Measurements from ENCODE around the gene NR4A3. TPM values are rescaled to one million over a fixed set of nuclear protein-coding genes. Genes with fewer than 3 reads are reported as not detected.

The NR4A3 gene
- polyA plus RNA-seq, 3 donors: 0.88 to 2.1 (median 0.92) TPM

- H4K20me1 ChIP-seq (ENCODE audit: insufficient read depth, low read length): no peaks in the 10 kb centered on the region
- H3K36me3 ChIP-seq (replicated peaks in 1 of 2; ENCODE audit: control insufficient read depth in 1 of 2, insufficient read depth in 2 of 2, low read length in 2 of 2): no peaks in the 10 kb centered on the region
- Mint-ChIP-seq H3K27me3 (ENCODE audit: low read depth in 3 of 3) (no peaks in the 10 kb centered on the region), H3K27ac (no peak overlapping the region), H3K9me3 (no peaks in the 10 kb centered on the region), H3K36me3 (peaks cover 0 to 2% of the 10 kb centered on the region in 2 donors), H3K4me3 (no peak overlapping the region), H3K4me1 (peaks cover 23% of the 10 kb centered on the region)
- no peak overlapping the region for H3K9ac ChIP-seq (ENCODE audit: insufficient read depth, low read length, poor library complexity, severe bottlenecking)
- H3K27ac ChIP-seq (ENCODE audit: low read depth in 1 of 2, low read length in 2 of 2): no peak overlapping the region
- no peak overlapping the region for H2AFZ ChIP-seq (ENCODE audit: insufficient read depth, low read depth, low read length, poor library complexity, severe bottlenecking)
- H3K27me3 ChIP-seq (ENCODE audit: control insufficient read depth in 2 of 2, insufficient read depth in 2 of 2, low read length in 2 of 2): no peaks in the 10 kb centered on the region
- 0% methylated on average over 1 of the region's 1 CpG for WGBS (ENCODE audit: insufficient coverage)
- intact Hi-C loops (cut with micrococcal nuclease): no loop called here
- H3K4me3 ChIP-seq (replicated peaks in 1 of 3; ENCODE audit: low read depth in 2 of 3, low read length in 3 of 3): no peak overlapping the region
- H3K79me2 ChIP-seq (ENCODE audit: insufficient read depth, low read length): no peaks in the 10 kb centered on the region
- DNase-seq: no peak
- TF ChIP-seq CTCF (IDR thresholded peaks at IDR 0.05): no peak
- H3K4me1 ChIP-seq (ENCODE audit: control insufficient read depth in 1 of 2, insufficient read depth in 2 of 2, low read length in 2 of 2): no peaks in the 10 kb centered on the region
- H3K4me2 ChIP-seq (replicated peaks; ENCODE audit: extremely low read depth, low read length, poor library complexity, severe bottlenecking): no peak overlapping the region
- no peaks in the 10 kb centered on the region for H3K9me3 ChIP-seq (replicated peaks in 1 of 2; ENCODE audit: control insufficient read depth in 1 of 2, insufficient read depth in 1 of 2, low read length in 2 of 2)
Observed at GRCh38 chr9:99811172-99811571, 10.5 kb upstream of the NR4A3 start.

DNA sequence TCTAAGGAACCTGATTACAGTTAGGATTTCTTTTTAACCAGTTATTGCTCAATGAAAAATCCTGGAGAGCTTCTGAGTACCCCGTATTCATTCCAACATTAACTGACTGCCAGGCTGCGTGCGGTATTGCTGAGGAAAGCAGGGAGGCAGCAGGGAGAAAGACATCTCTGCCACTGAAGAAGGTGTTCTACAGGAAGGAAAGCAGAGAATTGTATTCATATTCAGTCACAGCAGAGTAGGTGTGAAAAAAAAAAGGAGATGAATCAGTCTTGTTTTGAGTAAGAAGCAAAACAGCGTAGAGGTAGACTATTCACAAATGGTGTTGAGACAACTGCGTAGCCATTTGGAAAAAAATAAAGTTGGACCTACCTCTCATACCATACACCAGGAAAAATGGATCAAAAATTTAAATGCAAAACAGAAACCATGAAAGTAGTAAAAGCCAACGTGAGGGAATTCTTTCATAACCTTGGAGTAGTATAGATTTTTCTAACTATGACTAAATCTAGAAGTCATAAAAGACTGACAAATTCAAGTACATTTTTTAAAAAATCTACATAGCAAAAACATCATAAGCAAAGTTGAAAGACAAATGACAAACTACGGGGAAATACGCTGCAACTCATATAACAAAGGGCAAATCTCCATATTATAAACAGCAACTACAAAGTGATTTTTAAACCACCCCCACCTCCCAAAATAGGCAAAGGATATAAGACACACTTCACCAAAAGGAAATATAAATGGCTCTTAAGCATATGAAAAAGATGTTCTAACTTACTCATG is 9.9 kb upstream of the NR4A3 start:
- intact Hi-C loops (cut with micrococcal nuclease): no loop called here
- Histone ChIP-seq H3K9me3 (replicated peaks in 1 of 2; ENCODE audit: control insufficient read depth in 1 of 2, insufficient read depth in 1 of 2, low read length in 2 of 2) (no peaks in the 10 kb centered on the region), H4K20me1 (ENCODE audit: insufficient read depth, low read length) (no peaks in the 10 kb centered on the region), H3K79me2 (ENCODE audit: insufficient read depth, low read length) (no peaks in the 10 kb centered on the region), H3K4me3 (replicated peaks in 1 of 3; ENCODE audit: low read depth in 2 of 3, low read length in 3 of 3) (no peak overlapping the region), H3K36me3 (replicated peaks in 1 of 2; ENCODE audit: control insufficient read depth in 1 of 2, insufficient read depth in 2 of 2, low read length in 2 of 2) (no peaks in the 10 kb centered on the region), H3K9ac (ENCODE audit: insufficient read depth, low read length, poor library complexity, severe bottlenecking) (no peak overlapping the region), H3K4me1 (ENCODE audit: control insufficient read depth in 1 of 2, insufficient read depth in 2 of 2, low read length in 2 of 2) (no peaks in the 10 kb centered on the region), H3K27me3 (ENCODE audit: control insufficient read depth in 2 of 2, insufficient read depth in 2 of 2, low read length in 2 of 2) (no peaks in the 10 kb centered on the region), H3K27ac (ENCODE audit: low read depth in 1 of 2, low read length in 2 of 2) (no peak overlapping the region), H2AFZ (ENCODE audit: insufficient read depth, low read depth, low read length, poor library complexity, severe bottlenecking) (no peak overlapping the region), H3K4me2 (replicated peaks; ENCODE audit: extremely low read depth, low read length, poor library complexity, severe bottlenecking) (no peak overlapping the region)
- WGBS (ENCODE audit: insufficient coverage): 96% methylated on average over 5 of the region's 8 CpGs
- no peak for TF ChIP-seq CTCF (IDR thresholded peaks at IDR 0.05)
- Mint-ChIP-seq H3K4me3 (no peak overlapping the region), H3K36me3 (peaks cover 0 to 2% of the 10 kb centered on the region in 2 donors), H3K9me3 (no peaks in the 10 kb centered on the region), H3K27me3 (ENCODE audit: low read depth in 3 of 3) (no peaks in the 10 kb centered on the region), H3K4me1 (peaks cover 23% of the 10 kb centered on the region), H3K27ac (no peak overlapping the region)
- DNase-seq: no peak

Data from CD14-positive monocyte (primary cell).